HG03575 (cell line): ENCODE measurements around the gene BTBD9.
"Not testable (repeated sequence)": the region's sequence is repeated elsewhere in the genome, so short reads cannot be mapped to it uniquely, and the experiment has no call there.

ENCODE experiments used
- ATAC-seq: cut with Tn5 transposase; IDR thresholded peaks from one replicate; pipeline ENCODE4 v1.9.1; 2021; ENCODE audit not compliant: unreplicated experiment, insufficient number of reproducible peaks, low FRiP score; ENCODE audit errors: extremely low read depth

The BTBD9 gene

GRCh38 chr6:38143191-38144150, 496.3 kb downstream of the BTBD9 start:
- ATAC-seq: no peak

GRCh38 chr6:38142178-38142902, 497.4 kb downstream of the BTBD9 start:
- ATAC-seq: no peak

- no peak for ATAC-seq
These were observed 498.0 kb downstream of the BTBD9 start for GRCh38 chr6:38141716-38142115.

GRCh38 chr6:38141085-38141484, 498.6 kb downstream of the BTBD9 start:
- no peak for ATAC-seq

- no peak for ATAC-seq
These were observed 501.4 kb downstream of the BTBD9 start for GRCh38 chr6:38138374-38138773.

- ATAC-seq: no peak
These were observed 502.0 kb downstream of the BTBD9 start for GRCh38 chr6:38137608-38138265.

- no peak for ATAC-seq
These were observed 503.2 kb downstream of the BTBD9 start for GRCh38 chr6:38136547-38136946.

- ATAC-seq: no peak
These were observed 505.0 kb downstream of the BTBD9 start for GRCh38 chr6:38134704-38135088.

GRCh38 chr6:38133932-38134703, 505.6 kb downstream of the BTBD9 start:
- ATAC-seq: no peak

GRCh38 chr6:38131527-38131965, 508.2 kb downstream of the BTBD9 start:
- ATAC-seq: no peak

- ATAC-seq: no peak
These were observed 512.4 kb downstream of the BTBD9 start for GRCh38 chr6:38127284-38127683.

GRCh38 chr6:38124224-38124926, 515.4 kb downstream of the BTBD9 start:
- not testable (repeated sequence) for ATAC-seq

GRCh38 chr6:38119516-38119915, 520.2 kb downstream of the BTBD9 start:
- no peak for ATAC-seq

- no peak for ATAC-seq
These were observed 520.9 kb downstream of the BTBD9 start for GRCh38 chr6:38118791-38119365.
